Inferior parietal cortex (tissue), 1 donor: Measurements from ENCODE around the gene RALGDS.

ENCODE experiments used
- DNase-seq: peaks from one replicate; pipeline ENCODE4 v3.0.0-alpha.2; 2016; ENCODE audit errors: extremely low spot score

The RALGDS gene

GRCh38 chr9:133055788-133056420 is 65.1 kb downstream of the RALGDS start:
- no peak for DNase-seq

- DNase-seq, result no peak
These were observed 66.1 kb downstream of the RALGDS start for GRCh38 chr9:133054966-133055365.

DNA sequence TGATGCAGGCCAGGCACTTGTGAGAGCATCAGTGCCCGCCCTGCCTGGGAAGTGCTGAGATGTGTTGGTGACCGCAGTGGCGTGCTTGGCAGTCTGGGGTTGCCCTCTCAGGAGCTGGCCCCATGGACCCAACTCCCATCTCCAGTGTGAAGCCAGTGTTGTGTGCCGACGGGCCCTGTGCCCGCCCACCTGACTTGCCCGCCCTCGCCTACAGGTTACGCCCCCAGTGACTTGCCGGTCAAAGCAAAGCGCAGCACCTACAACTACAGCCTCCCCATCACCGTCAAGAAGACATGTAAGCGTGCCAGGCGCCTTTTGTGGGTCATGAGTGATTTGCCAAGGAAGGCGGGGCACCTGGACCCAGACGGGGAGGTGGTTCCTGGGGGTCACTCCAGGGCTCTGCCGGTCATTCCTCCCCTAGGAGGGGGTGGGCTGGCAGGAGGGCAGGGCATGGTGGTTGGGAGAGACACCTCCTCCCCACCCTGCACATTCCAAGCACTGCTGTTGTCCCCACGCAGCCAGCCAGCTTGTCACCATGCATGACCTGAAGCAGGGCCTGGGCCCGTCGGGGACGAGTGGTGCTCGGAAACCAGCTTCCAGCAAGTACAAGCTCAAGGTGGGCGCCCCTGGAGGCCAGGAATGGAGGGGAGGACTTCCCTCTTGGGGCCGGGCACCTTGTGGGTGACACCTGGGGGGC is 66.7 kb downstream of the RALGDS start:
- no peak for DNase-seq

DNA sequence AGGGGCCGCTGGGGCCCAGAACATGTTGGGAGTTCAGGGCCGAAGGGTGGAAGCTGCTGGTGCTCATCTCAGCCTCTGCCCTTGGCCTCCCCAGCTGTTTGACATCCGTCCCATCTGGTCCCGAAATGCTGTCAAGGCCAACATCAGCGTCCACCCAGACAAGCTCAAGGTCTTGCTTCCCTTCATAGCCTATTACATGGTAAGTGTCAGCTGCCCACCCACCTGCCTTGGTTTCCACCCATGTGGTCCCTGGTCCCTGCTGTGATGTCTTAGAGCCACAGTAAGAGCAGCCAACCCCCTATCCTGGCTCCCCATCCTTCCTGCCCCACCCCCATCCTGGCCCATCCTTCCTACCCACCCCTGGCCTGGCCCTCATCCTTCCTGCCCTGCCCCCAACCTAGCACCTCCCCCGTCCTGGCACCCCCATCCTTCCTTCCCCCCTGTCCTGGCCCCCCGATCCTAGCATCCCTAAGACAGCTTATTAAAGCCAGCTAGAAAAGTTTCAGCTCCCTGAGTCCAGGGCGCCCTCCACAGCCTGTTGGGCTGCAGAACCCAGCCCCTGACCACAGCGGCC is 69.0 kb downstream of the RALGDS start:
- DNase-seq, result no peak

GRCh38 chr9:133051281-133051900 is 69.6 kb downstream of the RALGDS start:
- no peak for DNase-seq

DNA sequence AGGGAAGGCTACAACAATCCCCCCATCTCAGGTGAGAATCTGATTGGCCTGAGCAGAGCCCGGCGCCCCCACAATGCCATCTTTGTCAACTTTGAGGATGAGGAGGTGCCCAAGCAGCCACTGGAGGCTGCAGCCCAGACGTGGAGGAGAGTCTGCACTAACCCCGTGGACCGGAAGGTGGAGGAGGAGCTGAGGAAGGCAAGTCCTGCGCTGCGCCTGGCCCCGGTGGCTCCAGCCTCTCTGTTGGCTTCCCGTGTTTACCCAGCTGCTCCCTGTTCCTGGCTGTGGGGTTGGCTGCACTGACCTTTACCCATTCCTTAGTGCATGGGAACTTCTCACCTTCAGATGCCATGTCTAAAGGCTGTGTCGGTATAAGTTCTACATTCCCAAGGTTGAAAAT is 70.3 kb downstream of the RALGDS start:
- no peak for DNase-seq

- peak; percentile 43 for DNase-seq
These were observed 70.9 kb downstream of the RALGDS start for GRCh38 chr9:133050142-133050541.

- DNase-seq, result no peak
These were observed 72.0 kb downstream of the RALGDS start for GRCh38 chr9:133049043-133049442.

GRCh38 chr9:133048595-133048994 is 72.4 kb downstream of the RALGDS start:
- DNase-seq, result no peak
